HEK293 (cell line): Measurements from ENCODE around the gene AGRN.
A peak's percentile ranks its signal among the peaks of the same experiment; 100 is the strongest.

Experiments used
- CTCF ChIA-PET: fragments of 350-600 bp; formaldehyde crosslinking; extraction: SDS; loops from one replicate; lab custom pipeline; 2021; ENCODE audit warnings: antibody characterized with exemption; lab: Yijun Ruan, JAX
- POLR2A ChIA-PET: fragments of 300-600 bp; formaldehyde crosslinking; extraction: SDS; loops from one replicate; lab custom pipeline; 2020; ENCODE audit warnings: antibody characterized with exemption, inconsistent platforms; lab: Yijun Ruan, JAX
- H3K27ac ChIP-seq: fragments of 200-500 bp; sonication (Bioruptor generic); 2 replicates; pipeline ENCODE4 v1.5.1; 2014; ENCODE audit warnings: low read depth, low read length, control low read depth, inconsistent platforms; ENCODE audit errors: extremely low read depth
- H3K36me3 ChIP-seq, 2 experiments: fragments of 200-500 bp in 1 of 2; sonication (Bioruptor generic) in 1 of 2; 1 replicate in 1 of 2; 2 replicates in 1 of 2; pipeline ENCODE4 v1.5.1; 2014 to 2017; ENCODE audit warnings: inconsistent platforms in 2 of 2, low read length in 2 of 2; ENCODE audit not compliant: control insufficient read depth in 2 of 2, insufficient read depth in 1 of 2
- H3K4me1 ChIP-seq: fragments of 200-500 bp; sonication (Bioruptor generic); 2 replicates; pipeline ENCODE4 v1.5.1; 2014; ENCODE audit warnings: mild to moderate bottlenecking, low read length, inconsistent platforms; ENCODE audit not compliant: control insufficient read depth, insufficient read depth
- H3K4me3 ChIP-seq: 2 replicates; pipeline ENCODE4 v1.5.1; 2011; ENCODE audit warnings: low read depth, mild to moderate bottlenecking, control low read depth, low read length, moderate library complexity
- H3K9me3 ChIP-seq: fragments of 200-500 bp; sonication (Bioruptor generic); 2 replicates; pipeline ENCODE4 v1.5.1; 2014; ENCODE audit warnings: low read depth, low read length, inconsistent platforms; ENCODE audit not compliant: control insufficient read depth, insufficient read depth
- GLIS2 ChIP-seq: fragments of 450-650 bp; formaldehyde crosslinking; IDR thresholded peaks from 2 replicates; pipeline ENCODE4 v1.5.1; 2016; ENCODE audit warnings: missing biosample characterization, missing genetic modification characterization
- HOXC10 ChIP-seq: sonication (generic); formaldehyde crosslinking; IDR thresholded peaks from 2 replicates; pipeline ENCODE4 v1.8.1; 2023; ENCODE audit warnings: mild to moderate bottlenecking, missing genetic modification reagents
- KLF8 ChIP-seq: fragments of 450-650 bp; formaldehyde crosslinking; IDR thresholded peaks from 2 replicates; pipeline ENCODE4 v1.5.1; 2016; ENCODE audit warnings: missing biosample characterization, missing genetic modification characterization
- MEIS1 ChIP-seq: sonication (generic); formaldehyde crosslinking; IDR thresholded peaks from 2 replicates; pipeline ENCODE4 v1.8.1; 2022; ENCODE audit warnings: missing genetic modification reagents, mild to moderate bottlenecking, borderline replicate concordance
- SALL2 ChIP-seq: fragments of 450-650 bp; formaldehyde crosslinking; IDR thresholded peaks from 2 replicates; pipeline ENCODE4 v1.5.0; 2017; ENCODE audit warnings: missing biosample characterization, mild to moderate bottlenecking, missing genetic modification characterization, borderline replicate concordance
- SCRT1 ChIP-seq: fragments of 450-650 bp; formaldehyde crosslinking; IDR thresholded peaks from 2 replicates; pipeline ENCODE4 v1.5.1; 2016; ENCODE audit warnings: missing biosample characterization, missing genetic modification characterization, borderline replicate concordance
- SP3 ChIP-seq: fragments of 450-650 bp; formaldehyde crosslinking; IDR thresholded peaks from 2 replicates; pipeline ENCODE4 v1.5.1; 2016; ENCODE audit warnings: missing biosample characterization, missing genetic modification characterization
- WT1 ChIP-seq: fragments of 450-650 bp; formaldehyde crosslinking; IDR thresholded peaks from 2 replicates; pipeline ENCODE4 v1.5.1; 2016; ENCODE audit warnings: missing biosample characterization, missing genetic modification characterization
- ZNF132 ChIP-seq: fragments of 450-650 bp; formaldehyde crosslinking; IDR thresholded peaks from 2 replicates; pipeline ENCODE4 v1.5.1; 2017; ENCODE audit warnings: missing biosample characterization, missing genetic modification characterization, borderline replicate concordance
- ZNF138 ChIP-seq: fragments of 450-650 bp; formaldehyde crosslinking; IDR thresholded peaks from 2 replicates; pipeline ENCODE4 v1.5.1; 2016; ENCODE audit warnings: missing biosample characterization, missing genetic modification characterization, borderline replicate concordance
- ZNF324 ChIP-seq: fragments of 450-650 bp; formaldehyde crosslinking; IDR thresholded peaks from 2 replicates; pipeline ENCODE4 v1.5.1; 2016; ENCODE audit warnings: missing biosample characterization, missing genetic modification characterization
- ZNF521 ChIP-seq: fragments of 450-650 bp; formaldehyde crosslinking; IDR thresholded peaks from 2 replicates; pipeline ENCODE4 v1.5.1; 2017; ENCODE audit warnings: missing biosample characterization, mild to moderate bottlenecking, missing genetic modification characterization
- ZNF629 ChIP-seq: fragments of 450-650 bp; formaldehyde crosslinking; IDR thresholded peaks from 2 replicates; pipeline ENCODE4 v1.5.1; 2017; ENCODE audit warnings: missing biosample characterization, missing genetic modification characterization
- ZNF677 ChIP-seq: fragments of 450-650 bp; IDR thresholded peaks from 2 replicates; pipeline ENCODE4 v1.5.0; 2018; ENCODE audit warnings: missing biosample characterization, mild to moderate bottlenecking, missing genetic modification characterization, moderate library complexity
- ZNF76 ChIP-seq: fragments of 450-650 bp; formaldehyde crosslinking; IDR thresholded peaks from 2 replicates; pipeline ENCODE4; 2016; ENCODE audit warnings: low read depth, missing biosample characterization, missing genetic modification characterization, borderline replicate concordance
- TF ChIP-seq, protein P1 (sequence below): fragments of 450-650 bp; formaldehyde crosslinking; IDR thresholded peaks from 2 replicates; pipeline ENCODE4 v1.5.1; 2016; ENCODE audit warnings: missing biosample characterization, missing genetic modification characterization
- TF ChIP-seq, protein P2 (sequence below): fragments of 450-650 bp; formaldehyde crosslinking; IDR thresholded peaks from 2 replicates; pipeline ENCODE4 v1.5.1; 2016; ENCODE audit warnings: missing biosample characterization, missing genetic modification characterization
- TF ChIP-seq, protein P3 (sequence below): fragments of 450-650 bp; formaldehyde crosslinking; IDR thresholded peaks from 2 replicates; pipeline ENCODE4 v1.5.1; 2016; ENCODE audit warnings: missing biosample characterization, missing genetic modification characterization

Gene AGRN

GRCh38 chr1:1024771-1025699, 5.1 kb downstream of the AGRN start (continued):
- TF ChIP-seq KLF8 (tag by site-specific recombination) (peak; percentile 19; the same call in 1 of the 2 replicates), WT1 (peak; percentile 11; the same call in 1 of the 2 replicates), ZNF76 (tag by site-specific recombination) (0 out of 2 replicates have a peak, but pooled peaks have one; percentile 38)
- TF ChIP-seq, protein P1, sequence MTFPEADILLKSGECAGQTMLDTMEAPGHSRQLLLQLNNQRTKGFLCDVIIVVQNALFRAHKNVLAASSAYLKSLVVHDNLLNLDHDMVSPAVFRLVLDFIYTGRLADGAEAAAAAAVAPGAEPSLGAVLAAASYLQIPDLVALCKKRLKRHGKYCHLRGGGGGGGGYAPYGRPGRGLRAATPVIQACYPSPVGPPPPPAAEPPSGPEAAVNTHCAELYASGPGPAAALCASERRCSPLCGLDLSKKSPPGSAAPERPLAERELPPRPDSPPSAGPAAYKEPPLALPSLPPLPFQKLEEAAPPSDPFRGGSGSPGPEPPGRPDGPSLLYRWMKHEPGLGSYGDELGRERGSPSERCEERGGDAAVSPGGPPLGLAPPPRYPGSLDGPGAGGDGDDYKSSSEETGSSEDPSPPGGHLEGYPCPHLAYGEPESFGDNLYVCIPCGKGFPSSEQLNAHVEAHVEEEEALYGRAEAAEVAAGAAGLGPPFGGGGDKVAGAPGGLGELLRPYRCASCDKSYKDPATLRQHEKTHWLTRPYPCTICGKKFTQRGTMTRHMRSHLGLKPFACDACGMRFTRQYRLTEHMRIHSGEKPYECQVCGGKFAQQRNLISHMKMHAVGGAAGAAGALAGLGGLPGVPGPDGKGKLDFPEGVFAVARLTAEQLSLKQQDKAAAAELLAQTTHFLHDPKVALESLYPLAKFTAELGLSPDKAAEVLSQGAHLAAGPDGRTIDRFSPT: peak; percentile 74; the same call in 1 of the 2 replicates
- TF ChIP-seq, protein P2, sequence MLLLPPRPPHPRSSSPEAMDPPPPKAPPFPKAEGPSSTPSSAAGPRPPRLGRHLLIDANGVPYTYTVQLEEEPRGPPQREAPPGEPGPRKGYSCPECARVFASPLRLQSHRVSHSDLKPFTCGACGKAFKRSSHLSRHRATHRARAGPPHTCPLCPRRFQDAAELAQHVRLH: no peak
- TF ChIP-seq, protein P3, sequence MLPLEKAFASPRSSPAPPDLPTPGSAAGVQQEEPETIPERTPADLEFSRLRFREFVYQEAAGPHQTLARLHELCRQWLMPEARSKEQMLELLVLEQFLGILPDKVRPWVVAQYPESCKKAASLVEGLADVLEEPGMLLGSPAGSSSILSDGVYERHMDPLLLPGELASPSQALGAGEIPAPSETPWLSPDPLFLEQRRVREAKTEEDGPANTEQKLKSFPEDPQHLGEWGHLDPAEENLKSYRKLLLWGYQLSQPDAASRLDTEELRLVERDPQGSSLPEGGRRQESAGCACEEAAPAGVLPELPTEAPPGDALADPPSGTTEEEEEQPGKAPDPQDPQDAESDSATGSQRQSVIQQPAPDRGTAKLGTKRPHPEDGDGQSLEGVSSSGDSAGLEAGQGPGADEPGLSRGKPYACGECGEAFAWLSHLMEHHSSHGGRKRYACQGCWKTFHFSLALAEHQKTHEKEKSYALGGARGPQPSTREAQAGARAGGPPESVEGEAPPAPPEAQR (tag by site-specific recombination): no peak

GRCh38 chr1:1025730-1026129, 5.8 kb downstream of the AGRN start:
- ChIA-PET CTCF (interaction anchor here (0.5 kb wide), 1 partner anchor 22 kb away, joined by 3 read pairs; no protein-coding TSS in a partner anchor), POLR2A (interaction anchor here (0.8 to 0.9 kb wide), 2 partner anchors 12 to 24 kb away, joined by 3 to 7 read pairs; partner anchors contain the start of gene ISG15)
- no peak overlapping the region for H3K27ac ChIP-seq
- no peak overlapping the region for H3K4me3 ChIP-seq
- peaks cover 3% of the 10 kb centered on the region; the same call in 1 of the 2 replicates for H3K4me1 ChIP-seq
- no peaks in the 10 kb centered on the region for H3K9me3 ChIP-seq
- TF ChIP-seq ZNF324 (no peak), ZNF138 (no peak), SALL2 (tag by site-specific recombination) (no peak), GLIS2 (no peak), HOXC10 (CRISPR knock-in tag) (no peak), ZNF677 (no peak), SP3 (tag by site-specific recombination) (no peak), ZNF629 (tag by site-specific recombination) (no peak), SCRT1 (tag by site-specific recombination) (no peak), ZNF132 (tag by site-specific recombination) (no peak), MEIS1 (no peak), ZNF521 (tag by site-specific recombination) (no peak)
- TF ChIP-seq, protein P2: no peak
- peaks cover 0 to 50% of the 10 kb centered on the region in 2 experiments; a peak in 1 of 3 replicates for H3K36me3 ChIP-seq
